CD4-positive, CD25-positive, alpha-beta regulatory T cell (primary cell): ENCODE data around the gene CNPY1. TPM values are rescaled to one million over a fixed set of nuclear protein-coding genes. Genes with fewer than 3 reads are reported as not detected.

Experiments used
- ATAC-seq, 2 donors: fragments of 150-1000 bp; cut with Tn5 transposase; one replicate each; pipeline ENCODE4 v1.10.0; 2021; ENCODE audit warnings: low read depth in 2 of 2, moderate number of reproducible peaks in 2 of 2, moderate library complexity in 1 of 2
- DNase-seq, 3 donors: peaks; one replicate each; pipeline versions ENCODE4 v3.0.0 to v3.0.0-alpha.2; 2012 to 2022; ENCODE audit warnings: mixed read lengths in 1 of 3
- H3K27ac ChIP-seq: one replicate; pipeline ENCODE4 v1.7.0; 2013; ENCODE audit warnings: mild to moderate bottlenecking, low read length; ENCODE audit not compliant: insufficient read depth, poor library complexity, severe bottlenecking
- H3K27me3 ChIP-seq: one replicate; pipeline ENCODE4 v1.7.0; 2013; ENCODE audit warnings: low read length; ENCODE audit not compliant: control insufficient read depth, insufficient read depth
- H3K36me3 ChIP-seq: one replicate; pipeline ENCODE4 v1.7.0; 2013; ENCODE audit warnings: mild to moderate bottlenecking, low read length, moderate library complexity; ENCODE audit not compliant: control insufficient read depth, insufficient read depth
- H3K4me1 ChIP-seq: 2 replicates; pipeline ENCODE4 v1.7.0; 2013; ENCODE audit warnings: mild to moderate bottlenecking, low read length; ENCODE audit not compliant: insufficient read depth, control insufficient read depth, poor library complexity, severe bottlenecking
- H3K4me3 ChIP-seq: one replicate; pipeline ENCODE4 v1.7.0; 2013; ENCODE audit warnings: low read depth, mild to moderate bottlenecking, low read length, moderate library complexity
- H3K9me3 ChIP-seq, 2 experiments: 1 replicate in 1 of 2; 2 replicates in 1 of 2; pipeline ENCODE4 v1.7.0; 2013; ENCODE audit warnings: low read length in 2 of 2, mild to moderate bottlenecking in 1 of 2, moderate library complexity in 1 of 2; ENCODE audit not compliant: control insufficient read depth in 2 of 2
- H3K27ac Mint-ChIP-seq, 3 donors: one replicate each; pipeline ENCODE4 v1.8.0; 2020 to 2022; ENCODE audit warnings: mild to moderate bottlenecking in 3 of 3, mixed read lengths in 3 of 3, moderate library complexity in 2 of 3
- H3K27me3 Mint-ChIP-seq: one replicate; pipeline ENCODE4 v1.8.0; 2022; ENCODE audit warnings: mild to moderate bottlenecking, mixed read lengths
- H3K36me3 Mint-ChIP-seq: one replicate; pipeline ENCODE4 v1.8.0; 2020; ENCODE audit warnings: mixed read lengths
- H3K4me1 Mint-ChIP-seq, 4 donors: one replicate each; pipeline ENCODE4 v1.8.0; 2020 to 2022; ENCODE audit warnings: mixed read lengths in 4 of 4, mild to moderate bottlenecking in 1 of 4
- H3K4me3 Mint-ChIP-seq, 4 donors: one replicate each; pipeline ENCODE4 v1.8.0; 2020 to 2022; ENCODE audit warnings: mild to moderate bottlenecking in 4 of 4, mixed read lengths in 4 of 4, moderate library complexity in 3 of 4
- H3K9me3 Mint-ChIP-seq, 7 donors: one replicate each; pipeline ENCODE4 v1.8.0; 2020 to 2022; ENCODE audit warnings: mixed read lengths in 7 of 7, mild to moderate bottlenecking in 3 of 7, moderate library complexity in 2 of 7
- polyA plus RNA-seq, 4 donors: library from polyadenylated mRNA; unstranded; fragments of 300-500 nt; fragmentation: Illumina TruSeq; gene quantifications; one replicate each; pipeline ENCODE4 v1.2.3, GENCODE V29; 2021
- total RNA-seq: library from RNA; stranded (reverse); gene quantifications from one replicate; pipeline ENCODE4 v1.2.3, GENCODE V29; 2022

Gene CNPY1
- total and polyA plus RNA-seq, 5 donors from 2014 or later: not detected

- peaks cover 2% of the 10 kb centered on the region for H3K27me3 ChIP-seq
- H3K9me3 ChIP-seq: no peaks in the 10 kb centered on the region
- H3K27ac ChIP-seq: no peak overlapping the region
- Mint-ChIP-seq H3K4me1 (no peaks in the 10 kb centered on the region), H3K4me3 (no peak overlapping the region), H3K27me3 (peaks cover 17% of the 10 kb centered on the region), H3K36me3 (no peaks in the 10 kb centered on the region), H3K27ac (no peak overlapping the region), H3K9me3 (no peaks in the 10 kb centered on the region)
- ATAC-seq (no peak), DNase-seq (no peak)
- H3K36me3 ChIP-seq: no peaks in the 10 kb centered on the region
- no peaks in the 10 kb centered on the region for H3K4me1 ChIP-seq
- no peak overlapping the region for H3K4me3 ChIP-seq
Observed at GRCh38 chr7:155560982-155561686, 14.8 kb upstream of the CNPY1 start.

- H3K4me3 ChIP-seq: no peak overlapping the region
- no peaks in the 10 kb centered on the region for H3K36me3 ChIP-seq
- peaks cover 2% of the 10 kb centered on the region for H3K27me3 ChIP-seq
- Mint-ChIP-seq H3K27ac (no peak overlapping the region), H3K9me3 (no peaks in the 10 kb centered on the region), H3K4me1 (no peaks in the 10 kb centered on the region), H3K4me3 (no peak overlapping the region), H3K27me3 (peaks cover 17% of the 10 kb centered on the region), H3K36me3 (no peaks in the 10 kb centered on the region)
- no peaks in the 10 kb centered on the region for H3K4me1 ChIP-seq
- H3K27ac ChIP-seq: no peak overlapping the region
- no peaks in the 10 kb centered on the region for H3K9me3 ChIP-seq
- ATAC-seq: no peak
- no peak for DNase-seq
Observed at GRCh38 chr7:155560196-155560885, 14.0 kb upstream of the CNPY1 start.

GRCh38 chr7:155559519-155560108 is 13.3 kb upstream of the CNPY1 start:
- H3K27ac Mint-ChIP-seq: no peak overlapping the region
- peaks cover 2% of the 10 kb centered on the region for H3K27me3 ChIP-seq
- ATAC-seq (no peak), DNase-seq (no peak)
- no peaks in the 10 kb centered on the region for H3K4me1 Mint-ChIP-seq
- no peaks in the 10 kb centered on the region for H3K4me1 ChIP-seq
- H3K9me3 ChIP-seq: no peaks in the 10 kb centered on the region
- no peak overlapping the region for H3K4me3 Mint-ChIP-seq
- H3K36me3 Mint-ChIP-seq: no peaks in the 10 kb centered on the region
- no peak overlapping the region for H3K27ac ChIP-seq
- no peak overlapping the region for H3K4me3 ChIP-seq
- no peaks in the 10 kb centered on the region for H3K9me3 Mint-ChIP-seq
- H3K36me3 ChIP-seq: no peaks in the 10 kb centered on the region
- peaks cover 17% of the 10 kb centered on the region for H3K27me3 Mint-ChIP-seq

DNA sequence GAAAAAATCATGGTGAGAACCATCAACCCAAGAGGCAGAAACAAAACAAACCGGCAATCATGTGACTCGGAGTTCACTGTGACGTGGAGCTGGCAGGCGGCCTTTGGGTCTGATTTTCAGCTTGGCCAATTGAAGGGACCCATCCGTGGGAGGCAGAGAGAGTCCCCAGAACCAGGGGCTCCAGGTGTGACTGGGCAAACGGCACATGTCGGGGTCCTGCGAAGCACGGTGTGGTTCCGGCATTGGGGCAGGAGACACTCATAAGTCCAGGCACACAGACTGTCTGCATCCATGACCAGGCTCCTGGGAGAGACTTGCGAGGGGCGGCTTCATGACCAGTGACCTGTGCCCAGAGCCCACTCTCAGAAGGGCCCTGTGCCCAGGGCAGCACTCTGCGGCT is 12.6 kb upstream of the CNPY1 start:
- no peaks in the 10 kb centered on the region for H3K9me3 Mint-ChIP-seq
- H3K27ac Mint-ChIP-seq: no peak overlapping the region

DNA sequence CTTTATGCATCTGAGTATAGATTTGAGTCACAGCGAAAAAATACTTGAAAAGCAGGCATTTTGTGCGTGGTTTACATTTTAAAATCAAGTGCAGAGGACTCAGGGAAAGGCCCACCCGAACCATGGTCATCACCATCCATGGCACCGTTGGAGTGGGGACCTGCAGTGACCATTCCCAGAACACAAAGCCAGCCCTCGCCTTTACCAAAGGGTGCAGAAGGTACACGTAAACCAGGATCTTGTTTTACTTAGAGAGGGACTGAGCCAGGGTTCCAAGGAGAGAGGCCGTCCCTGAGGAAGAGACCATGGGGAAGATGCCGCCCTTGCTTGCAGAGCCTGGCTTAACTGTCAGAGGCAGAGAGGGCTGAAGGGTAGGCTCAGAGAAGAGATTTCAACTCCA is 12.0 kb upstream of the CNPY1 start:
- Histone ChIP-seq H3K9me3 (no peaks in the 10 kb centered on the region), H3K27me3 (peaks cover 2% of the 10 kb centered on the region)
- no peaks in the 10 kb centered on the region for H3K4me1 Mint-ChIP-seq

More for the DNA sequence above, 12.6 kb upstream of the CNPY1 start:
- Mint-ChIP-seq H3K4me3 (no peak overlapping the region), H3K4me1 (no peaks in the 10 kb centered on the region), H3K36me3 (no peaks in the 10 kb centered on the region), H3K27me3 (peaks cover 17% of the 10 kb centered on the region)
- Histone ChIP-seq H3K4me3 (no peak overlapping the region), H3K27ac (no peak overlapping the region), H3K27me3 (peaks cover 2% of the 10 kb centered on the region), H3K36me3 (no peaks in the 10 kb centered on the region), H3K4me1 (no peaks in the 10 kb centered on the region), H3K9me3 (no peaks in the 10 kb centered on the region)
- DNase-seq (no peak), ATAC-seq (no peak)

DNA sequence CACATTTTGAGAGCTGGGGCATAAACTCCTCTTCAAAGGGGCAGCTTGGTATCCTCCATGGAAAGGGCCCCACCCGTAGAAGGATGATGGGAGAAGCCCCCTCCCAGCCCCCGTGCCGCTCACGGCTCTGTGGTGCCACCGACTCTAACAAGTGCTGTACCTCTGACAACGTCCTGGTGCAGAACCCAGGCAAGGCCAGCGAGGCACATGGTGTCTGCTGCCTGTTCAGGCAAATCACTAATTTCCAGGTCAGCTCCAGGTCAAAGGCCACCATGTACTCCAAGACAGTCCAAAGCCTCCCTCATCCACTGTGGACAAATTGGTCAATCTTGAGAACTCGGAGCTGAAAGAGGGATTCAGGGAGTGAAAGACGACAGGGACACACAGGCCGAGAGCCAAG is 11.4 kb upstream of the CNPY1 start:
- no peak overlapping the region for H3K27ac ChIP-seq
- H3K4me1 ChIP-seq: no peaks in the 10 kb centered on the region
- H3K27me3 ChIP-seq: peaks cover 2% of the 10 kb centered on the region
- no peaks in the 10 kb centered on the region for H3K36me3 ChIP-seq
- H3K4me3 ChIP-seq: no peak overlapping the region
- Mint-ChIP-seq H3K4me3 (no peak overlapping the region), H3K4me1 (no peaks in the 10 kb centered on the region), H3K27me3 (peaks cover 22% of the 10 kb centered on the region), H3K36me3 (no peaks in the 10 kb centered on the region), H3K9me3 (no peaks in the 10 kb centered on the region), H3K27ac (no peak overlapping the region)
- no peak for ATAC-seq
- H3K9me3 ChIP-seq: no peaks in the 10 kb centered on the region
- DNase-seq: no peak

More for the DNA sequence above, 12.0 kb upstream of the CNPY1 start:
- DNase-seq: no peak
- no peak overlapping the region for H3K4me3 ChIP-seq
- ATAC-seq: no peak
- no peak overlapping the region for H3K27ac ChIP-seq
- no peak overlapping the region for H3K27ac Mint-ChIP-seq
- H3K4me1 ChIP-seq: no peaks in the 10 kb centered on the region
- H3K36me3 Mint-ChIP-seq: no peaks in the 10 kb centered on the region
- H3K36me3 ChIP-seq: no peaks in the 10 kb centered on the region
- no peak overlapping the region for H3K4me3 Mint-ChIP-seq
- H3K27me3 Mint-ChIP-seq: peaks cover 22% of the 10 kb centered on the region
- H3K9me3 Mint-ChIP-seq: no peaks in the 10 kb centered on the region

- no peak for ATAC-seq
- Mint-ChIP-seq H3K36me3 (no peaks in the 10 kb centered on the region), H3K27me3 (peaks cover 21% of the 10 kb centered on the region), H3K9me3 (no peaks in the 10 kb centered on the region), H3K4me1 (no peaks in the 10 kb centered on the region), H3K4me3 (no peak overlapping the region), H3K27ac (no peak overlapping the region)
- Histone ChIP-seq H3K36me3 (no peaks in the 10 kb centered on the region), H3K9me3 (no peaks in the 10 kb centered on the region), H3K4me3 (no peak overlapping the region), H3K4me1 (no peaks in the 10 kb centered on the region), H3K27ac (no peak overlapping the region), H3K27me3 (peaks cover 2% of the 10 kb centered on the region)
- DNase-seq: no peak
Observed at GRCh38 chr7:155556763-155557162, 10.4 kb upstream of the CNPY1 start.
